Activated CD8-positive, alpha-beta memory T cell treated with anti-CD3 and anti-CD28 coated beads for 24 hours (primary cell): ENCODE data around the gene NMD3.
"Not testable (repeated sequence)": the region's sequence is repeated elsewhere in the genome, so short reads cannot be mapped to it uniquely, and the experiment has no call there.

ENCODE experiments used
- DNase-seq: peaks from one replicate; pipeline ENCODE4 v3.0.0-alpha.2; 2020

NMD3 gene

DNA sequence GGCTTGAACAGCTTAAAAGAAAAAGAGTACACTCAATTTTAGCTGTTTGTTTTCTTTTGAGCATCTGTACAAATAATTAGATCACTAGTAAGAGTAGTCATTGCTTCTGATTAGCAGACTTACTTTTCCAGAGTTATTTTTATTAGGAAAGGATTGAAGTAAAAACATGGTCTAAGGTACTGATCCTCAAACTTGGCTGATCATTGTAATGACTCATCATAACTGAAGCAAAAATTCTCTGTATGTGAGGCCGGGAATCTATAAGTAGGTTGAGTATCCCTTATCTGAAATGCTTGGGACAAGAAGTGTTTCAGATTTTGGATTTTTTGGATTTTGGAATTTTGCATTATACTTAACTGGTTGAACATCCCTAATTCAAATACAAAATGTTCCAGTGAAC lies 12.4 kb downstream of the NMD3 start:
- DNase-seq, result no peak

DNA sequence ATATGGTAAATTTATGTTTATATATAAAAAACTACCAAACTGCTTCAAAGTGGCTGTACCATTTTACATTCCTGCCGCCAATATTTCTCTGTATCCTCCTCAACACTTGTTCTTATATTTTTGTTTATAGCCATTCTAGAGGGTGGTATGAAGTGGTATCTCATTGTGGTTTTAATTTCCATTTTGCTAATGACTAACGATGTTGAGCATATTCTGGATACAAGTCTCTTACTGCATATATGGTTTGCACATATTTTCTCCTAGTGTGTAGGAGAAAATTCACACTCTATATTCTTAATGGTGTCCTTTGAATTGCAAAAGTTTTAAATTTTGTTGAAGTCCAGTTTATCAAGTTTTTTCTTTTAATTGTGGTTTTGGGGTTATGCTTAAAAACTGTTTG lies 15.1 kb downstream of the NMD3 start:
- no peak for DNase-seq

DNA sequence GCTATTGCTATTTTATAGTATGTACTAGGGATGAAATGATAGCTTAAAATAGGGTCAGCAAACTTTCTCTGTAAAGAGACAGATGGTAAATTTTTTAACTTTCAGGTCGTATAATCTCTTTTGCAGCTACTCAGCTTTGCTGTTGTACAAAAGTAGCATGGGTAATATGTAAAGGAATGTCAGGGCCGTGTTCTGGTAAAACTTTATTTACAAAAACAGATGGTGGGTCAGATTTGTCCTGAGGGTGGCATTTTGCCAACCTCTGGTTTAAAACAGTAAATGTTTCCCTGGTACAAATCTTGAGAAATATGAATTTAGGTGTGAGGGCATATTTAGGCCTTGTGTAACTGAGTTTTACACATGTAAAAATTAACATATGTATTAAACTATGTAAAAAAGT lies 18.6 kb downstream of the NMD3 start:
- no peak for DNase-seq

DNA sequence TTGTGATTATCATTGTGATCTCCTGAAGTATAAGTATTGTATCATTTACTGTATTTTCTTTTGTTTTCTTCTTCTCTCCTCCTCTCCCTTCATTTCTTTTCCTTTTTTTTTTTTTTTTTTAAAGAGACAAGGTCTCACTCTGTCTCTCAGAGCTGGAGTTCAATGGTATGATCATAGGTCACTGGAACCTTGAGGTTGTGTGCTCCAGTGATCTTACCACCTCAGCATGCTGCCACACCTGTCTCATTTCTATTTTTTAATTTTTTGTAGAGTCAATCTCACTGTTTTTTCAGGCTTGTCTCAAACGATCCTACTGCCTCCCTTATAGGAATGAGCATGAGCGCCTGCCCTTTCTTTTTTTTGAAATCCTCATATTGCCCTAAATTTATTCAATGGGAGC lies 23.4 kb downstream of the NMD3 start:
- DNase-seq, result no peak

DNA sequence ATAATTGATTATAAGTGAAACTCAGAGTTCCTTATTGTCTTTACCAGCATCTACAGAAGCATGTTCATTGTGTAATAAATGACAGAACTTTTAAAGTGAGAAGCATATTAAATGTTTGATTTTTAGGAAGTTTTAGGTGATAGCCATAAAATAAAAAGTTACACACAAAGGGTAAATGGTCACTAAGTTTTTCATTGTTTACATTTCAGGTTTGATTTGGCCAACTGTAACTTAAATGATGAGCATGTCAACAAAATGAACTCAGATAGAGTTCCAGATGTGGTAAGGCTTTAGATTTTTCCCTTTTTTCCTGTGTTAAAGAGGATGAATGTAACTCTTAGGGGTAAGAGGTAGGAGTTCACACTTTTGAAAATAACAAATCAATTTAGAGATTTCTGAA lies 25.9 kb downstream of the NMD3 start:
- no peak for DNase-seq

DNA sequence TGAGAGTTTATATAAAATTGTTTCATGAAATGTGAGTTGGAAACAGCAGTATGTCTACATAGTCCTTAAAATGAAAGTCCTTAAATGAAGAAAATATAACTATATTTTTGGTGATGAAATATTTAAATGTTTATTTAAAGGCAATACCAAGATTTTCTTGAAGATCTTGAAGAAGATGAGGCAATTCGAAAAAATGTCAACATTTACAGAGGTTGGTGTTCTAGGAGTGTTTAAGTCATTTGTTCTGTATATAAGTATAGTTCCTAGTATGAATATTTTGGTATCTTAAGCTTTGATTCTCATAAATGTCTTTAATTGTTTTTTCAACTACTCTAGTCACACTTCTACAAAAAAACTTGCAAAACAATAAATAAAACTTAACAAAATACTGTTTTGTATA lies 29.0 kb downstream of the NMD3 start:
- DNase-seq, result no peak

DNA sequence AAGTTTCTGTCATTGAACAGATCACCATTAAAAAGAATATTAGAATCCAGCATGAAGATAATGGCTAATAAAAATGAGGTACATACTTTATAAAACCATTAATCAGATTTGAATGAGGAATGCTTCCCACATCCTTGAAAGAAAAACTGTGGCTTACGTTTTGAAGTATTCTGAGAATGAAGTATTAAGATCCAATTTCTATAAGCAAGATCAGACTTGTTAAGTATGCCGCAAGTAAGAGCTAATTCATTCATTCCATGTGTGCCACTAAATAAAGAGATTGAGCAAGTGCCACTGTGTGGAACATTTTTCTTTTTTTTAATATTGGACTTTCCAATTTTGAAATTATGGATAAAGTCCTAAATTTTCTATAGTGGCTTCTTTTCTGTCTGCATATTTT lies 30.6 kb downstream of the NMD3 start:
- DNase-seq, result no peak

DNA sequence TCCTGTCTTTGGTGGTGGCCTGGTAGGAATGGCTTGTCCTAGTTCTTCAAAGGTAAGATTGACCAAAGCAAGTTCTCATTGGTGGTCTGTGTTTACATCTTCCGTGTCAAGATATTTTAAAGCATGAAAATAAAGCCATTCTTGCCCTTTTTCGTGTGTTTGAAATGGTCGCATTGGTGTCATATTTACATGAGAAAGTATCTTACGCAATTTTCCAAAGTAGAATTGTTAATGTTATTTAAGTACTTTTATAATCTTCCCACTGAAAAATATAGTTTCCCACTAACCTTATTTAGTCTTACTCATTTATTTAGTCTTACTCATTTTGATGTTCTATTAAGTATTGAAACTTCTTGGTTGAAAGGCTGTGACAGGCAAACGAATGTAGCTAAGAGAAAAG lies 31.0 kb downstream of the NMD3 start:
- no peak for DNase-seq

DNA sequence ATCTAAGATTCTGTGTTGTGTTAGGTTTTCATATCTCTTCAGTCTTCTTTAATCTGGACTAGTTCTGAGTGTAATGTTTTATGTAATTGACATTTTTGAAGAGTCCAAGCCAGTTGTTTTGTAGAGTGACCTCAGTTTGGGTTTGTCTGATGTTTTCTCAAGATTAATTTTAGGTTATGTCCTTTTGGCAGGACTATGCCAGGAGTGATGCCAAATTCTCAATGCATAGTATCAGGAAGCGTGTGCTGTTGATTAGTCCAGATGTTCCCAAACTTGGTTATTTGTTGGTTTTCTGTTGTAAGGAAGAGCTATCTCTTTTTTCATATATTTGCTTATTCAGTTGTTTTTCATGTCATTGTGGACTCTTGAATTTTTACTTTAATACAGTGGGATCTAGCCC lies 32.6 kb downstream of the NMD3 start:
- no peak for DNase-seq

DNA sequence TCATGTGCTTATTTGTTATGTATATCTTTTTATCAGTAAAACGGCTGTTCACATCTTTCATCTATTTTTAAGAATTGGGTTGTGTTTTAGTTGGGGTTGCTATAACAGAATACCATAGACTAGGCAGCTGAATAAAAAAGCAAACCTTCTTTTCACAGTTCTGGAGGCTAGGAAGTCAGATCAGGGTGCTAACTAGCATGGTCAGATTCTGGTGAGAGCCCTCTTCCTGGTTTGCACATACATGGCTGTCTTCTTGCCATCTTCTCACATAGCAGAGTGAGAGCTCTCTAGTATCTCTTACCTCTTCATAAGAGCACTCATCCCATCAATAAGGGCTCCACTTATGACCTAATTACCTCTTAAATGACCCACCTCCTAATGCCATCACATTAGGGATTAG lies 33.8 kb downstream of the NMD3 start:
- no peak for DNase-seq

DNA sequence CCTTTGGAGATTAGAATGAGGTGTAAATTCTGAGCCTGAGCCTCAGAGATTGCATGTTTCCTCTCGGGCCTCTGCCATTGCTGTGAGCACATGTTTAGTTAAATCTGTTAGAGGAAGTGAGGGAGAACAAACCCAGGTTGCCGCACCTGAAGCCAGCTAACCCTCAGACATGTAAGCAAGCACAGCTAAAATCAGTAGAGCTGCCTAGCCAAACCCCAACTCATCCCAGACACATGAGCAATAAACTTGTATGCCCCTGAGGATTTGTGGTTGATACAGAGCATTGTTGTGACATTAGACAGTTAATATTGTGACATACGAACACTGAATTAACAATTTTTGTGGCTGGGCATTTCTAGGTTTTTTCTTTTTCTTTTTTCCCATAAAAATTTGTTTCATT lies 41.9 kb downstream of the NMD3 start:
- DNase-seq, result no peak

DNA sequence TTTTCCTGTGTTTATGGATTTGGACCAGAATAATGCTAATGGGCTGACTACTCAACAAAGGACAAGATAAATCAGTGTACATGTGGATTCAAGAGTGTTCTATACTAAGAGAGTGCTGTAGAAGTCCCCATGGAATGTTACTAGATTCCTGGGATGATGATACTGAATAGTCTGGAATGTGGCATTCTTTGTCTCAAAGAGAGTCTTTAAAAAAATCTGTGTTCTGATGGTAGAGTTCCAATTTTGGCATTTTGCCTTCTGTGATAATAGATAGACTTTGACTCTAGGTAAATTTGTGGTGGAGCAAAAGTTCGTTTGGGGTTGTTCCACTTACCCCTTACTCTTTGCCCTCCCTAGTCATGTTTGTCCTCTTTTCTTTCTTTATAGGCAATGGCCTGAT lies 43.7 kb downstream of the NMD3 start:
- no peak for DNase-seq

DNA sequence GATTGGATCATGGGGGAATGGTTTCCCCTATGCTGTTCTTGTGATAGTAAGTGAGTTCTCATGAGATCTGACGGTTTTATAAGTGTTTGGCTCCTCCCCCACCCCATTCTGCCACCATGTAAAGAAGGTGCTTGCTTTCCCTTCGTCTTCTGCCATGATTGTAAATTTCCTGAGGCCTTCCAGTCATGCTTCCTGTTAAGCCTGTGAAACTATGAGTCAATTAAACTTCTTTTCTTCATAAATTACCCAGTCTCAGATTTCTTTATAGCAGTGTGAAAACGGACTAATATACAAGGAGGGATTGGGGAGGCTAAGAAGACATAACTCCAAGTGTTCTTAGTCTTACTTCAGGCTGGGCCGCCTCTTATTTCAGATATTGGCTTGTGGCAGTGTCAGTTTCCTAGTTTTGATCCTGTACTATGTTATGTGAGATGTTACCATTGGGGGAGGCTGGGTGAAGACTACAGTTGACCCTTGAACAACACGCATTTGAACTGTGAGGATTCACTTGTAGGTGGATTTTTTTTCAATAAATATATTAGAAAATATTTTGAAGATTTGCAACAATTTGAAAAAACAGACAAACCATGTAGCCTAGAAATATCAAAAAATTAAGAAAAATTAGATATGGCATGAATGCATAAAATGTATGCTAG lies 44.9 kb downstream of the NMD3 start:
- no peak for DNase-seq

DNA sequence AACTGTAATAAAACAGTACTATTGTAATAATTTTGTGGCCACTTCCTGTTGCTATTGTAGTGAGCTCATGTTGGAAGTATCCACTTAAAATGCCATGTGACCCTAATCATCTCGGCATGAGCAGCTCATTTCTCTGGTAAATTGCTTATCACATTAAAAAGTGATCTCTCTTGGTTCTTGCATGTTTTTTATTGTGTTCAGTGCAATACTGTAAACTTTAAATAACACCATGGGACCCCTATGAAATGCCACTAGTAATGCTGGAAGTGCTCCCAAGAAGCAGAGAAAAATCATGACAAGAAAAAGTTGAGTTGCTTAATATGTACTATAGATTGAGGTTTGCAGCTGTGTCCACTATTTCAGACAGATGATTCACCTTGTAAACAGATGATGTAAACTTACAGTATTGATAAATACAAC lies 45.6 kb downstream of the NMD3 start:
- no peak for DNase-seq

DNA sequence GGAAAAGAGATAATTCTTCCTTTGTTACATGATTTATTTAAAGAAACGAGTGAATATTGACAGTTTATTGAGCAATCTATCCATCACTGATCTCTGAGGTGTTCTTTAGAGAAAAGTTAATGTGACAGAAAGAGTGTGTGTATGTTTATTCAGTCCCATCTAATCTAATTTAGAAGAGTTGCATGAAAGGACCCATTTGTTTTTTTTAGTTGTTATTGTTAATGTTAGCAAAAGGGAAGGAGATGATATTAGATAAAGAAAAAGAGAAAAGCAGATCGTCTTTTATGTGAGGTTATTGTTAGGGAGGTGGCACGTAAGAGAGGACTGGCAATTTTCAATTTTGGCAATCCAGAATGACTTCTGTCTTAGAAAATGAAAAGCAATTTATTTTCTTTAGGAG lies 46.5 kb downstream of the NMD3 start:
- no peak for DNase-seq

DNA sequence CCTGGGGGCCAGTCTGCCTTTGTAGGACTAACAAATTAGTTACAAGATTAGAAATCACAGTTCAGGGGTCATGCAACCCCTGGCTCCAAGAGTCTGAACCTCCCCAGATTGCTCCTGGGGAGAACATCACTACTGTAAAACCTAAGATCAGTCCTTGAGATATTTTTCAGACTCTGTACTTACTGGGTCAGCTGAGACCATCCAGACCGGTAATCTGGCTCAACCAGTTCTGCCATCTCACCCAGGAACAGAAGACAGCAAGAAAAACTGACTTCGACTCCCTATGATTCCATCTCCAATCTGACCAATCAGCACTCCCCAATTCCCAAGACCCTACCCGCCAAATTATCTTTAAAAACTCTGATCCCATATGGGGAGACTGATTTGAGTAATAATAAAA lies 47.5 kb downstream of the NMD3 start:
- no peak for DNase-seq

DNA sequence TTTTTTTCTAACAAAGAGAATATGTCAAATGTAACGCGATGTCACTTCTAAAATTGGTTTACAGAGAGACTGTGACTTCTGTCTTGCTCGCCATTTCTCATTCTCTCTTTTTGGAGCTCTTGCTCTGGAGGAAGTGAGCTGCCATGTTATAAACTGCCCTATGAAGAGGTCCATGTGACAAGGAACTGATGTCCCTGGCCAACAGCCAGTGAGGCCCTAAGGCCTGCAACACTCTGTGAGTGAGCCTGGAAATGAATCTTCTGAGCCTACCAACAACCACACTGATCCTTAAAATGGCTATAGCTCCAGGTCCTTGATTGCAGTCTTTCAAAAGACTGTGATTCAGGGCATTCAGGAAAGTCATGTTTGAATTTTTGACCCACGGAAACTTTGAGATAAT lies 49.9 kb downstream of the NMD3 start:
- no peak for DNase-seq

DNA sequence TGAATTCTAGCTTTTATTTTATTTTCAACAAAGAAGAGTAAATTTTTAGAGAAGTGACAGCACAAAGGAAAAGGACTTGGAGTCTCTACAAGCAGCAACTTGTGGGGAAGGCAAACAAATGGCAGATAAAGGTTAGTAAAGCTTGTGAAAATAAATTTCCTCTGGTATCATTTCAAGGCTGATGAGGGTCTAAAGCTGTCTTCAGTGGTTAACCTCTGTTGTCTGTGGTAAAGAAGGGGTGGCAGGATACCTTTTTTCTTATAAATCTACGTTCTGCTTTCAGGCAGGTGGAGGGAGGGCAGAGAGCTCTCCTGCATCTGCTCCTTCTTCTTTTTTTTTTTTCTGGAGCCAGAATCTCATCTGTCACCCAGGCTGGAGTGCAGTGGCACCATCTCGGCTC lies 50.5 kb downstream of the NMD3 start:
- DNase-seq, result no peak

DNA sequence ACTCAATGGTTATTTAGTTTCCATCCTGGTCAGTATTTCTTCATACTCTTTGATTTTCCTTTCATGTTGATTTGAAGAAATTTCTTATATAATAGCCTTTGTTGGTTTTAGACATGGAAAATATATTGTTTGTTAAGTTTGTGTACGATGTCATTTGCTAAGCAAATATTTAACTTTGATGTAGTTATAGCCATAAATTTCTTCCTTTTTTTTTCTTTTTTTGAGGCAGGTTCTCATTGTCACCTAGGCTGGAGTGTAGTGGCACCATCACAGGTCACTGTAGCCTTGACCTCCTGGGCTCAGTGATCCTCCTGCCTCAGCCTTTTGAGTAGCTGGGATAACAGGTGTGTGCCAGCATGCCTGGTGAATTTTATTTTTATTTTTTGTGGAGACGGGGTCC lies 51.4 kb downstream of the NMD3 start:
- DNase-seq, result no peak

DNA sequence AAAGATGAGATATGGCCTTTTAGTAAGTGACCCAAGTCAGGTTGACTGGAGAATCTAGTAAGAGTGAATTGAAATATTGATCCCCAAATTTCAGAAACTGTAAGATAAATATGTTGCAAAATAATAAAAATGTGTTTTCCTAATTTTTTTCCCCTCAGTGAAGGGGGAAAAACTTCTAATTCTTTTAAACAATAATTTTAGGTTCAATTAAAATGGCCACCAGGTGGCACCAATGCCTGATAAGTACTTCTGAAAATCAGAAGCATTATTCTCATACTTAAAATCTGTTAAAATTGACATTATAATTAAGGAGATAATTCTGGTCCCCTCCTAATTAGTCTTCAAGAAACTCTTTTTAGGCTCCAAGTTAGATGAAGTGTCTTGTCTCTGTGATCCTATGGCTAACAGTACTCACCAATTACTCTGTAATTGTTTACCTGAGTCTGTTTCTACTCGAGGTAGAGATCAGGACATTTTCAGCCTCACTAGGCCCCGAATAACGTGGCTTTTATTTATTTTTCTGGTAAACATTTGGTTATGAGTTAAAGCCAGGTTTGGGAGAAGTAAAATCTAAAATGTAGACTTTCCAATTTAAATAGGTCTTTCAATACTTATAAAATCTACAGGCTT lies 52.6 kb downstream of the NMD3 start:
- no peak for DNase-seq

DNA sequence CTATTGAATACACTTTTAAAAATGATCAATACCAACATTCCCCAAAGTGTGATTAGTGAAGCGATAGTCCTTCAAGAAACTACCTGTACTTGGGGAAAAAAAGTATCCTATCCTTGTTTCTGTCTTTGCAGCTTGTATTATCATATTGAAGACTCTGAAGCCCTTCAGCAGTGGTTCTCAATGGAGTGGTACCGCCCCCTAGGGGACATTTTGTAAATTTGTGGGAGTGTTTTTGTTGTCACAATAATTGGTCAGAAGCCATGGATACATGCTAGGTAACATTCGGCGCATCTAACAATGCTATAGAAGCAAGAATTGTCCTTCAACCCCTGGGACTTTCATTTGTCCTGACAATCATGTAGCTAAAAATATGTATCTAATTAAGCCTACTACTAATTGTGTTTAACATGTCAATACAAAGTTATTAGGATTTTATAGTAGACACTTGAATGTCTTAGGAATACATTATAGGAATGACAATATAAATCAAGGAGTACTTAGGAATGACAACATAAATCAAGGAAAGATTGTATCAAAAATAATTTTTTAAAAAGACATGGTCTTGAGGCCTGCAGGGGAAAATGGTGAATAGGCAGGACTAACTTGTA lies 53.7 kb downstream of the NMD3 start:
- DNase-seq, result no peak

DNA sequence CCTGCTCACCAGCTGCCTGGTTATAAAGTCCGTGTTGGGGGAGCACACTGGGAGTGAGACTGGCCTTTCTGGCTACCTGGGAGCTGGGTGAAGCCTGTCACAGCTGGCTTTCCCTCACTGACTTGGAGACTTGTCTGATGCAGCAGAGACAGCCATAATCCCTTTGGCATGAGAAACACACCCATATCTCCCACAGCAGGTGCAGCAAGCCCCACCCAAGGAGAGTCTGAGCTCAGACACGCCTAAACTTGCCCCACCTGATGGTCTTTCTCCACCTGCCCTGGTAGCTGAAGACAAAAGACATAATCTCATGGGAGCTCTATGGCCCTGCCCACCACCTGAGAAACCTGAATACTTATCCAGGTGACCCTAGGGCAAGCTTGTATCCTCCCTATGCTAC lies 54.8 kb downstream of the NMD3 start:
- no peak for DNase-seq

DNA sequence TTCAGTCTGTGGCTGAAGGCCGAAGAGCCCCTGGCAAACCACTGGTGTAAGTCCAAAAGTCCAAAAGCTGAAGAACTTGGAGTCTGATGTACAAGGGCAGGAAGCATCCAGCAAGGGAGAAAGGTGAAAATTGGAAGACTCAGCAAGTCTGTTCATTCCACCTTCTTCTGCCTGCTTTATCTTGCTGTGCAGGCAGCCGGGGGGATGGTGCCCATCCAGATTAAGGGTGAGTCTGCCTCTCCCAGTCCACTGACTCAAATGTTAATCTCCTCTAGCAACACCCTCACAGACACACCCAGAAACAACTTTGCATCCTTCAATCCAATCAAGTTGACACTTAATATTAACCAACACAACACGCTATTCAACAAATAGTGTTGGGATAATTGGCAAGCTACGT lies 61.3 kb downstream of the NMD3 start:
- not testable (repeated sequence) for DNase-seq

DNA sequence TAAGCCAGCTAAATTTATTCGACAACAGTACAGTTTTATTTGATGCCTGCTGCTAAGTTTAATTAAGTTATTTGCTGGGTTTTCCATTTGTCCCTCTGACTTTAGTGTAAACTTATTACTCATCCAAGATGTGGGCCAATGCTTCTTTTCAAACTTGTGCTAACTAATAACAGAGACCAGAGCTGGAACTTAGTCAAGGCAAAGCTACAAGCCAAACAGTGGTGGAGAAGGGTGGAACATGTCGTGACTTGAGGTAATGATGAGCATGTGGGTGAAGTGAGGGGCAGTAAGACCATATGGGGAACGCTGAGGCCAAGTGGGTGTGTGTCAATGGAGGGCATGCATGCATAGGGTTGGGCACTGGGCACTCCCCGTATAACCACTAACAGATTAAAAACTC lies 63.9 kb downstream of the NMD3 start:
- DNase-seq, result no peak

DNA sequence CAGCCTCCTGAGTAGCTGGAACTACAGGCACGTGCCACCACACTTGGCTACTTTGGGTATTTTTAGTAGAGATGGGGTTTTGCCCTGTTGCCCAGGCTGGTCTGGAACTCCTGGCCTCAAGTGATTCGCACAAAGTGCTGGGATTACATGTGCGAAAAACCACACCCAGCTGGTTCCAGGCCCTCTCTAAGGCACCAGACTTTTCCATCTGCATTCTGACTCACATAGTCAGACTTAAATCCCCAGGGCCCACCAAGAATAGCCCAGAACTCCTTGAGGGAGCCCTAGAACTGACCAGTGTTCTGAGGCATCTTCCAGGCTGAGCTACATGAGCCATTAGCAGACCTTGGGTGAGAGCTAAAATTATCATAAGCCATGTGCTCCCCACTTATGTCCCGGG lies 68.1 kb downstream of the NMD3 start:
- DNase-seq, result no peak
